ENCODE measurements around the gene ZC3H12D. TPM values are rescaled to one million over a fixed set of nuclear protein-coding genes. Genes with fewer than 3 reads are reported as not detected.
A peak's percentile ranks its signal among the peaks of the same experiment; 100 is the strongest.

The ZC3H12D gene
- total RNA-seq: under 0.01 TPM in 2 replicates

DNA sequence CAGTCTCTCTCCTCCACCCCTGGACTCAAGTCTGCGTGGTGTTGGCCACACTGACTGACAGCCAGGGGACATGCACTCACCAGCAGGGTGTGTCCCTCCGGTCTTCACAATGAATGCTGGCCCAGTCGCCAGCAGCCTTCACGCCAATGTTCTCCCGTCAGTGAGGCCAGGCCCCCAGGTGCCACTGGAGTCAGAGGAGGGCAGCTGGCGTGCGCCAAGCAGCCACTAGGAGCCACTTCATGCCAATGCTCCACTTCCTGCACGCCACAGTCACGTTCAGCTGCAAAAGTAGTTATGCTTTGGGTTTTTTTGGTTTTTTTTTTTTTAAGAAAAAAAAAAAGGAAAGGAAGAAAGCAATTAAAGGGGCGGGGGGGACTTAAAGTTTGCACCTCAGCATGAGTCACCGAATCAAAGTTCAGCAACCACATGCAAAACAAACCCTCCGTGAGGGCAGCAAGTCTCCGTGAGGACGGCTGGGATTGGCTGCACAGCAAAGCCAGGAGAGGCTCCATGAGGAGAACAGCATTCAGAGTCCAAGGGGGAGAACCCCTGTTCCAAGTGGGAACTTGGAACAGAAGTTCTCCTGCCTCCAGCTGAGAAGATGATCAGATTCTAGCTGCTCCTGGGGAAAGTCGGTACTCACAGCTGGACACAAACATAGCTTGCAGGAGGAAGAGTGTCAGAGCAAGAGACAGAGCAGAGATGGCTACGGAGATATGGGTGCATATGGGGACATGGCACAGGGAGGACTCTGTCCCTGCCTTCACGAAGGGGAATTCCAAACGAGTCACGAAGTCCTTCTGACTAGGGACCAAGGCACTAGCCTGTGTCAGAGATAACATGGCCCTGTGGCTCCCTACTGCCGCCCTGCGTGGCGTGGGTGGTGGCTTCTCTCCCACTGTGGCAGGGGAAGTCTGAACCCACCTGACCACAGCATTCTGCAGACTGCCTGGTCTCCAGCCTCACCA is at the start of gene ZC3H12D:
TSS of gene ZC3H12D (minus strand) at position 282 of the 968 bp plus-strand sequence. CDS start 10,471 bp downstream, outside the sequence.
- TF ChIP-seq, protein P1, sequence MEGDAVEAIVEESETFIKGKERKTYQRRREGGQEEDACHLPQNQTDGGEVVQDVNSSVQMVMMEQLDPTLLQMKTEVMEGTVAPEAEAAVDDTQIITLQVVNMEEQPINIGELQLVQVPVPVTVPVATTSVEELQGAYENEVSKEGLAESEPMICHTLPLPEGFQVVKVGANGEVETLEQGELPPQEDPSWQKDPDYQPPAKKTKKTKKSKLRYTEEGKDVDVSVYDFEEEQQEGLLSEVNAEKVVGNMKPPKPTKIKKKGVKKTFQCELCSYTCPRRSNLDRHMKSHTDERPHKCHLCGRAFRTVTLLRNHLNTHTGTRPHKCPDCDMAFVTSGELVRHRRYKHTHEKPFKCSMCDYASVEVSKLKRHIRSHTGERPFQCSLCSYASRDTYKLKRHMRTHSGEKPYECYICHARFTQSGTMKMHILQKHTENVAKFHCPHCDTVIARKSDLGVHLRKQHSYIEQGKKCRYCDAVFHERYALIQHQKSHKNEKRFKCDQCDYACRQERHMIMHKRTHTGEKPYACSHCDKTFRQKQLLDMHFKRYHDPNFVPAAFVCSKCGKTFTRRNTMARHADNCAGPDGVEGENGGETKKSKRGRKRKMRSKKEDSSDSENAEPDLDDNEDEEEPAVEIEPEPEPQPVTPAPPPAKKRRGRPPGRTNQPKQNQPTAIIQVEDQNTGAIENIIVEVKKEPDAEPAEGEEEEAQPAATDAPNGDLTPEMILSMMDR (IDR thresholded peaks at IDR 0.05; ENCODE audit: insufficient read depth, low read depth, low read length): no peak
- H3K4me3 ChIP-seq (ENCODE audit: low read depth, low read length): no peak within 1 kb of the TSS
- DNase-seq (ENCODE audit: low read depth): peak; percentile 73

DNA sequence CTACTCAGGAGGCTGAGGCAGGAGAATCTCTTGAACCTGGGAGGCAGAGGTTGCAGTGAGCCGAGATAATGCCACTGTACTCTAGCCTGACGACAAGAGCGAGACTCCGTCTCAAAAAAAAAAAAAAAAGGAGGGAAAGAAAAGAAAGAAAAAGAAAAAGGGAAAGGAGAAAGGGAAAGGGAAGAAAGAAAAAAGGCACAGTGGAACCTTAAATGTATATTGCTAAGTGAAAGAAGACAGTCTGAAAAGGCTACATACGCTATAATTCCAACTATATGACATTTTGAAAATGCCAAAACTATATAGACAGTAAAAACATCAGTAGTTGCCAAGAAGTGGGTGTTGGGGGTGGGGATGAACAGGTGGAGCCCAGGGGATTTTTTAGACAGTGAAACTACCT is 44.8 kb upstream of the ZC3H12D start:
- no peak overlapping the region for H3K4me3 ChIP-seq (ENCODE audit: low read depth, low read length)
- DNase-seq (ENCODE audit: low read depth): no peak
- TF ChIP-seq, protein P1 (IDR thresholded peaks at IDR 0.05; ENCODE audit: insufficient read depth, low read depth, low read length): no peak

DNA sequence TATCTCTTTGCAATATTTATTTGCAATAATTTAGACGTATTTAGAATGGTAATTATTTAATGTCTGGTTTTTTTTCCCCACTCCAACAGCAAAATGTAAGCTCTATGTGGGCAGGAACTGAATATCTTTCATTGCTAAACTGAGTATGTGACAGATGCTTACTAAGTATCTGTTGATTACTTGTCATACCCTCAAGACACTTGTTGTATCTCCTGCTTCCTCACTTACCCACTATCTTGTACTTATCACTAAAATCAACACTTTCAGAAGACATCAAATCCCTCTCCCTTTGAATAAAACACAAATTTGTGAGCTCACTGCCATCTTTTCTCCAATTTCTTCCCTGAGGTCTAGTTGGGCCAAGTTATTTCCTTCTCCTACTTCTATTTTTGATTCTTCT is 30.7 kb upstream of the ZC3H12D start:
- TF ChIP-seq, protein P1 (IDR thresholded peaks at IDR 0.05; ENCODE audit: insufficient read depth, low read depth, low read length): no peak
- no peak overlapping the region for H3K4me3 ChIP-seq (ENCODE audit: low read depth, low read length)
- DNase-seq (ENCODE audit: low read depth): no peak

DNA sequence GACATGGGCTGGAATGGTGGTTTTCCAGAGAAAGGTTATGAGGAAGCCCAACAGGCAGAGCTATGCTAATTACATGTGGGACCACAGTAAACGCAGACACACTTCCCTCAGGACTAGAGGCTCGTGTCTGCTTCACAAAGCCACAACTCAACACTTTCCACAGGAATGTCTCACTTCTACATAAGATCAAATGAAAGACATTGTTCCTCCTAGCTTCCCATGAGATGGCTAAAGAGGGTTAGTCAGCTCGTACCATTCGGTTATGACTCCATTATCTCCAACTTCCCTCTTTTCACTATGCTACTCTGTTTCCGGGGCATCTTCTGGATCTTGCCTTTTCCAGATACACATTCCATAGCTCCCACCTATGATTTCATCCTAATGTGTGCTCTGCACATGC is 29.1 kb upstream of the ZC3H12D start:
- H3K4me3 ChIP-seq (ENCODE audit: low read depth, low read length): no peak overlapping the region
- DNase-seq (ENCODE audit: low read depth): no peak
- TF ChIP-seq, protein P1 (IDR thresholded peaks at IDR 0.05; ENCODE audit: insufficient read depth, low read depth, low read length): no peak

DNA sequence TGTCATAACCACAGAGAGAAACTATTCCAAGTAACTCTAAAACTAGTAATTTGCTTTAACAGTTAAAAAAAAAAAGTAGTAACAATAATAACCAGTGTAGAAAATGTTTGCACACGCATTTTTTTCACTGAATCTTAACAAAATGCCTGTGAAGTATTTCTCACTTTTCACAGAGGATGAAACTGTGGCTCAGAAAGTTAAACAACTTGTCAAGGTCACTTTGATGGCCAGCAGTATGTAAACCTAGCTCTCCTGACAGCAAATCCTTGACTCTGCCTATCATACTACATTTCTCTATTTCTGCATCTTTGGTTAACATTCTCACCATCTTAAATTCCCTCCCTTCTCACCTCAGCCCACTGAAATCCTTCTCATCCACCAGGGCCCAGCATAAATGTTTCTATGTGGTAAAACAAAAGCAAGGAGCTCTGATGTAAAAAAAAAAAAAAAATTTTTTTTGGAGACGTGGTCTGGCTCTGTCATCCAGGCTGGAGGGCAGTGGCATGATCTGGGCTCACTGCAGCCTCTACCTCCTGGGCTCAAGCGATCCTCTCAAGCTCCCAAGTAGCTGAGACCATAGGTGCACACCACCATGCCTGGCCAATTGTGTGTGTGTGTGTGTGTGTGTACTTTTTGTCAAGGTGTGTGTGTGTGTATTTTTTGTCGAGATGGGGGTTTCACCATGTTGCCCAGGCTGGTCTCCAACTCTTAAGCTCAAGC is 26.1 kb upstream of the ZC3H12D start:
- DNase-seq (ENCODE audit: low read depth): no peak
- TF ChIP-seq, protein P1 (IDR thresholded peaks at IDR 0.05; ENCODE audit: insufficient read depth, low read depth, low read length): no peak
- H3K4me3 ChIP-seq (ENCODE audit: low read depth, low read length): no peak overlapping the region

DNA sequence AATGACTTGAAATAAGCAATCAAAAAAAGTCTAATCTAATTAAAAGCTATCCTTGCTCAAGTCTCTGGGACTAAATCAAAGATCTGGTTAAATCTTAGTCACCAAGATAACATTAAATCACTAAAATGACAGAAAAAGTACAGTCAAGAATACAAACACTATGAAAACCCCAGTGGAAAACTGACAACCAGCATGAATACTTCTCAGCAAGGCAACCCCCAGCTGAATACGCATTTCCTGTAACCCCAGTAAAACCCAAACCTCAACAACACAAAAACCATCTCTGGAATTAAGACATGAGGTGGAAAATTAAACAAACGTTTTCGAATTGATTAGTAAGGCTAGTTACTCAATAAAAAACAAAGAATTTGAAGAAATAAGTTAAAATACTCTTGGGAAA is 23.7 kb upstream of the ZC3H12D start:
- DNase-seq (ENCODE audit: low read depth): peak; percentile 12
- TF ChIP-seq, protein P1 (IDR thresholded peaks at IDR 0.05; ENCODE audit: insufficient read depth, low read depth, low read length): no peak
- no peak overlapping the region for H3K4me3 ChIP-seq (ENCODE audit: low read depth, low read length)
